Right lobe of liver (tissue), 4 donors: ENCODE data around the gene TRHDE.

ENCODE experiments used
- CTCF ChIP-seq, 4 donors: fragments of 200-600 bp in 3 of 4; fragments of 450-650 bp in 1 of 4; IDR thresholded peaks; one replicate each; pipeline versions ENCODE4 v1.5.1 to v1.8.0; 2016 to 2022; ENCODE audit warnings: antibody characterized with exemption in 4 of 4, mild to moderate bottlenecking in 2 of 4
- POLR2A ChIP-seq: fragments of 450-650 bp; IDR thresholded peaks from one replicate; pipeline ENCODE4 v1.6.1; 2017; ENCODE audit warnings: antibody characterized with exemption, mild to moderate bottlenecking
- donor health status: DM: no; HTN: no; CAD: no.
- donor health status: DM: no; HTN: no; CAD: no.
- donor health status: DM: no; HTN: yes; CAD: no.

GRCh38 chr12:72434999-72435398 is 162.8 kb downstream of the TRHDE start:
- TF ChIP-seq CTCF (IDR thresholded peaks at IDR 0.05): no peak
- no peak for TF ChIP-seq POLR2A
